ES-I3 (cell line): ENCODE data around the gene DMRTC2.
A peak's percentile ranks its signal among the peaks of the same experiment; 100 is the strongest.

Experiments
- H3K36me3 ChIP-seq: 2 replicates; pipeline ENCODE4 v1.6.1; 2013; ENCODE audit warnings: mild to moderate bottlenecking, low read length, control low read depth, moderate library complexity; ENCODE audit not compliant: insufficient read depth
- H3K4me1 ChIP-seq: 2 replicates; pipeline ENCODE4 v1.6.1; 2013; ENCODE audit warnings: mild to moderate bottlenecking, control low read depth, low read length; ENCODE audit not compliant: insufficient read depth
- H3K9ac ChIP-seq: 2 replicates; pipeline ENCODE4 v1.6.1; 2013; ENCODE audit warnings: low read depth, mild to moderate bottlenecking, low read length, moderate library complexity
- H3K9me3 ChIP-seq: 2 replicates; pipeline ENCODE4 v1.6.1; 2013; ENCODE audit warnings: mild to moderate bottlenecking, low read length, moderate library complexity; ENCODE audit not compliant: control insufficient read depth, insufficient read depth

Gene DMRTC2

GRCh38 chr19:41859213-41859617 is 14.4 kb downstream of the DMRTC2 start:
- H3K9ac ChIP-seq: peak overlapping the region; percentile 58
- H3K4me1 ChIP-seq: peaks cover 19% of the 10 kb centered on the region
- no peaks in the 10 kb centered on the region for H3K9me3 ChIP-seq

GRCh38 chr19:41859618-41860418 is 15.0 kb downstream of the DMRTC2 start, which contains the start of gene RPS19:
RPS19 (plus strand) TSS chr19:41860255; CDS start chr19:41860775, 520 bp downstream.
- H3K9ac ChIP-seq: peak within 1 kb of the TSS; percentile 98
- peaks cover 42% of the 10 kb centered on the region for H3K36me3 ChIP-seq
- H3K9me3 ChIP-seq: no peaks in the 10 kb centered on the region
- H3K4me1 ChIP-seq: peaks cover 19% of the 10 kb centered on the region

More at GRCh38 chr19:41859213-41859617, 14.4 kb downstream of the DMRTC2 start:
- peaks cover 36% of the 10 kb centered on the region for H3K36me3 ChIP-seq

GRCh38 chr19:41860419-41861115 is 15.7 kb downstream of the DMRTC2 start:
- peak overlapping the region; percentile 98 for H3K9ac ChIP-seq
- H3K4me1 ChIP-seq: peaks cover 19% of the 10 kb centered on the region
- peaks cover 49% of the 10 kb centered on the region for H3K36me3 ChIP-seq
- H3K9me3 ChIP-seq: no peaks in the 10 kb centered on the region

- peaks cover 49% of the 10 kb centered on the region for H3K36me3 ChIP-seq
- peaks cover 19% of the 10 kb centered on the region for H3K4me1 ChIP-seq
- H3K9me3 ChIP-seq: no peaks in the 10 kb centered on the region
- peak overlapping the region; percentile 98 for H3K9ac ChIP-seq
Measured at GRCh38 chr19:41861116-41861768, 16.4 kb downstream of the DMRTC2 start.

GRCh38 chr19:41861846-41862245 is 17.0 kb downstream of the DMRTC2 start:
- H3K36me3 ChIP-seq: peaks cover 49% of the 10 kb centered on the region
- no peaks in the 10 kb centered on the region for H3K9me3 ChIP-seq
- peak overlapping the region; percentile 98; the same call in 1 of the 2 replicates for H3K9ac ChIP-seq
- peaks cover 19% of the 10 kb centered on the region for H3K4me1 ChIP-seq

GRCh38 chr19:41862445-41862986 is 17.7 kb downstream of the DMRTC2 start:
- Histone ChIP-seq H3K36me3 (peaks cover 49% of the 10 kb centered on the region), H3K9me3 (no peaks in the 10 kb centered on the region), H3K4me1 (peaks cover 19% of the 10 kb centered on the region), H3K9ac (no peak overlapping the region)

GRCh38 chr19:41863209-41863931 is 18.5 kb downstream of the DMRTC2 start:
- H3K4me1 ChIP-seq: peaks cover 19% of the 10 kb centered on the region
- H3K9me3 ChIP-seq: no peaks in the 10 kb centered on the region
- peaks cover 55% of the 10 kb centered on the region for H3K36me3 ChIP-seq
- H3K9ac ChIP-seq: no peak overlapping the region

- Histone ChIP-seq H3K9ac (no peak overlapping the region), H3K36me3 (peaks cover 61% of the 10 kb centered on the region), H3K4me1 (peaks cover 19% of the 10 kb centered on the region), H3K9me3 (no peaks in the 10 kb centered on the region)
Measured at GRCh38 chr19:41864374-41864773, 19.5 kb downstream of the DMRTC2 start.

GRCh38 chr19:41866284-41866683 is 21.4 kb downstream of the DMRTC2 start:
- H3K9me3 ChIP-seq: no peaks in the 10 kb centered on the region
- no peak overlapping the region for H3K9ac ChIP-seq
- peaks cover 16% of the 10 kb centered on the region for H3K4me1 ChIP-seq
- peaks cover 65% of the 10 kb centered on the region for H3K36me3 ChIP-seq

- Histone ChIP-seq H3K36me3 (peaks cover 44% of the 10 kb centered on the region), H3K9ac (no peak overlapping the region), H3K9me3 (no peaks in the 10 kb centered on the region), H3K4me1 (no peaks in the 10 kb centered on the region)
Measured at GRCh38 chr19:41868120-41868988, 23.5 kb downstream of the DMRTC2 start.

GRCh38 chr19:41868989-41869300 is 24.1 kb downstream of the DMRTC2 start:
- Histone ChIP-seq H3K36me3 (peaks cover 40% of the 10 kb centered on the region), H3K9ac (no peak overlapping the region), H3K4me1 (no peaks in the 10 kb centered on the region), H3K9me3 (no peaks in the 10 kb centered on the region)

GRCh38 chr19:41869374-41869955 is 24.6 kb downstream of the DMRTC2 start:
- Histone ChIP-seq H3K9ac (no peak overlapping the region), H3K9me3 (no peaks in the 10 kb centered on the region), H3K36me3 (peaks cover 35% of the 10 kb centered on the region), H3K4me1 (no peaks in the 10 kb centered on the region)

GRCh38 chr19:41870401-41870873 is 25.6 kb downstream of the DMRTC2 start:
- Histone ChIP-seq H3K9me3 (no peaks in the 10 kb centered on the region), H3K36me3 (peaks cover 25% of the 10 kb centered on the region), H3K4me1 (no peaks in the 10 kb centered on the region), H3K9ac (no peak overlapping the region)
